Measurements from ENCODE around the gene CTSE.
"Not testable (repeated sequence)": the region's sequence is repeated elsewhere in the genome, so short reads cannot be mapped to it uniquely, and the experiment has no call there.

The CTSE gene

DNA sequence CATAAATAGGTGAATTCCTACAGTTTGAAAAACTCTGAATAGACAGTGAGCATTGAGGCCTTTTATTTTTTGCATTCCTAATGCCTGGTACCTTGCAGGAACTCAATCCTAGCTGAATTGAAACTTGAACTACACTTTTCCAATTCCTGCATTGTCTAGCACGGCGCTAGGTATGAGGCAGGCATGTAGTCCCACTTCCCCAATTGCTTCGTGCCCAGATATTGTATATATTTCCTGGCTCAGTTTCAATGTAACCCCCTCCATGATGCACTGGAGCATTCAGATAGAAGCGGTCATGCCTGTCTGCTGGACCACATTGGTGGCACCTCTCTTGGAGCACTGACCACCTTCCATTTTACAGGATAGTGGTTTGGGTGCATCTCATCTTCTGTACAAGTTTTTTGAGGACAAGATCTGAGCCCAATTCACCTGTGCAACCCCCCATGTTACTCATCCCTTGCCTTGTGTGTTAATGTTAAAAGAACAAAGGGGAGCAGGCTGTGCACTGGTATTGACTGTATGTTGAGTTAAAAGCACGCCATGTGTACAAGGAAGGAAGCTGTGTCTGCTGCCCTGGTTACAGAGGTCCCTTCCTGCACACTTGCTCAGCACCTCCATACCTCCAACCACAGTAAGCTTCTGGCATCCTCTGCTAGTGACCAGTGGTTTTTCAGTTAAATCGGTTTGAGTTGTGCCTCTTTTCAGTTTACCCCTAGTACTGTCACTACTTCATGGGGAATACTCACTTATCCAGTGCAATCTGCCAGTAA lies 10.5 kb downstream of the CTSE start:
- no peak for DNase-seq

DNA sequence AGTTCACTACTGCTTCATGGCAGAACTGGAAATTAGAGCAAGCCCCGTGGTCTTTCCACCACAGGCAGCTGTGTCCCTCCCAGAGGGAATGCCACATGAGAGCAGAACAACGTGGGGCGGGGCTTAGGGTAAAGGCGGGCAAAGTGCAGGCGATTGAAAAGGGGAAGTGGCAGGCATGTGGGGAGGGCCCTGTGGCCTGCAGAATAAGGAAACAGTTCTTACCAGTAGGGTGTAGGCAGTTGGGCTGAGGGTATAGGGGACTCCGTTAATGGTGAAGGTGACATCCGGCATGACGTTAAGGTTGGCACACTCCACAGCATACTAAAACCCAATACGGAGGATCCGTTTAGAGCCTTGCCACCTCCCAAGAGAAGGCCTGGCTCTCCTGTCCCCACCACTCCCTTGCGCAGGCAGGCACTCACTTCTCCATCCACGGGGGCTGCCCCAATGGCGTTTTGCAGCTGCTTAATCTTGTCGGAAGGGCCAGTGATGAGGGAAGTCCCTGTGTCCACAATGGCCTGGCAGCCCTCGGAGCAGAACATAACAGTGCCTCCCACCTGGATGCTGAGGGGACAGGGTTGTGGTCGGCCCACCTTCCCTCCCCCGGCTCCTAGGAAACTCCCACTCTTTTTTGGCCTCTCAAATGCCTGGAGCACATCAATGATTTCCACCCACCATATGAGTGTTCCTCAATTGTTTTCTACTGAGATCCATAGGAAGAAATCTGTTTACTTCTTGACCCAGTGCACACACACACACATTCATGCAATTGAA lies 11.4 kb downstream of the CTSE start:
- DNase-seq: peak; percentile 33

DNA sequence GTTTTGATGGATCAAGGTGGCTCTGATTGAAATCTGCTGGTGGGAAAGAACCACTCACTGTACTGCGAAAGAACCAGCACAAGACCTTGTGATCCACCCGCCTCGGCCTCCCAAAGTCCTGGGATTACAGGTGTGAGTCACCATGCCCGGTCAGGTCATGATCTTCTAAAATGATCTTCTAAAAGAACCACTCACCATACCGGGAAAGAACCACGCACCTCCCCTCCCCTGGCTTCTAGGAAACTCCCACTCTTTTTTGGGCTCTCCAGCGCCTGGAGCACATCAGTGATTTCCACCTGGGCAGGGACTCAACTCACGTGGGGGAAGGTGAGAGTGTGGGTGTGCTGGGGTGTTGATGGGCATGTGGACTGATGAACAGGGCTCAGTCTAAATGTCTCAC lies 12.6 kb downstream of the CTSE start:
- no peak for DNase-seq

DNA sequence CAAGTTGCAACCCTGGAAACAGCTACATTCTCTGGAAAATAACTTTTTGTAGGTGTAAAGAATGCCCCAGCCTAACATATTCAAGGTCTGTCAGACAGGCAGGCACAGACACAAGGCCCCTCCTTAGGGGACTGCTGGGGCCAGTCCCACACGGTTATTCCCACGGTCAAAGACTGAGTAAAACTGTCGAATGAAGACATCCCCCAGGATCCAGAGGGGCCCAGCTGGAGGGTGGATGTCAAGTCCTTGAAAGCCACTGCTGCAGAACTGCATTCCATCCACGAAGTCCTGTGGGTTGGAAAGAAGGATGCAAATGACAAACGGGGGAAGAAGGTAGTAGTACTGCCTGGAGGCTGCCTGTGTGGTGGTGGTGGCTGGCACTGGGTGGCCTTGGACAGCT lies 13.6 kb downstream of the CTSE start:
- DNase-seq: no peak

DNA sequence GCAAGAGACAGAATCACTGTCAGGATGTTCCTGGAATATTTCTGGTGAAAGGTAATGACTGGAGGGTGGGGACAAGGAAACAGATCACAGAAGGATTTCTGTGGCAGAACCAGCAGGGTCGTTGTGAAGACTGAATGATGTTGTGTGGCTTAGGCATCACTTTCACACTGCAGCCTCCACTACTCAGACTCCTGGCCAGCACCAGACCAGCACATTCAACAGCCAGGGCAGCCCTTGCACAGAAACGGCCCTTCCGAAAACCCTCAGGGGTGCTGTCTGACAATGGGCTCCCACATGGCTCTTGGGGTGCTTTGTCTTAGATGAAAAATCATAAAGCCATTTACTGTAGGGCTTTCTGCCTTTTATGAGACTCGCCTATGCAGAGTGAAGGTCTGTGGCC lies 16.7 kb downstream of the CTSE start:
- DNase-seq: no peak

DNA sequence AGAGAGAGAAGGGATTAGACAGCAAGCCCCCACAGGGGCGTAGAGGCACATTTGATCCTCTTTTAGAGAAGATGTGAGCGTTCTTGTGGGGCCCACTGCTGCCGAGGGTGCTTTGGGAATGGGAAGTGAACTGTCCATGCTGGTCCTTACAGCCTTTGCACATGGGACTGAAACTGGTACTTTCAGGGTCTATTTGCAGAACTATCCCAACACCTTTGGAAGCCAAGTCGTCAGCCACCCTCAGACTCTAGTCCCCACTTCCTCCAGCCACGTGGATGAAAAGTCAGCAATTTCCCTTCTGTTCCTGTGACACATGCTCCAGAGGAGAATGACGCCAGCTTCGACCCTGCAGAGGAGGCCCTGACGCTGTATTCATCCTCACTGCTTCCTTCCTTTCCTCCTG lies 17.9 kb downstream of the CTSE start:
- DNase-seq: no peak

DNA sequence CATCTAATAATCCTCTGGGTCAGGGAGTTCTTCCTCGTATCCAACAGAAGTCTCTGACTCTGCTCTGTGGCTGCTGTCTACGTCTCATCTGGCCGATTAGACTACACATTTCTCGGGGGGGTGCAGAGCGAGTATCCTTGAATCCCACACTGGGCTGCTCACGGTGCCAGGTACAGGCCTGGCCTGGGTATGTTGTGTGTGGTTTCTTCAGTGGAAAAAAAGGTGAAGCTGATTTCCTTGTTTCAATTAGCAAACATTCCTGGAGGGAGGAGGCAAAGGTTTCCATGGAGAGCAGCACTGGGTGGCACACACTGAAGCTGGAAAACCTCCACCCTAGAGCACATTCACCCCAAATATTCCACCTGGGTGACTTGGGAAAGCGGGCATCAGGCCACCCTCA lies 18.5 kb downstream of the CTSE start:
- no peak for DNase-seq

DNA sequence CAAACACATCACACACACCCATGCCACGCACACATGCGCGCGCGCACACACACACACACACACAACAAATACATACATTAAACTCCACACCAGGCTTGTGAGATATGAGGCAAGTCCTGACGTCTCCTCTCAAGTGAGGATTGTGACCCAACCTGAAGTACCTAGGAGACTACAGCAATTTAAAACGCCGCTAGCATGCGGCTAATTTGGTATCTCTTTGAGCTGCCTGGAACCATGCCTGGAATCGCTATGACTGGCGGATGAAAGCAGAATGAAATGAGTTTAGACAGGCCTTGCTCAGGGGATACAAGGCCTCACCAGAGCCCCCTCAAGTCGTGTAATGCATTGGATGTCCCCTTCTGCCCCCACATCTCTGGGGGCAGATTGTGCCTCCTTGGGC lies 18.9 kb downstream of the CTSE start:
- DNase-seq: no peak

DNA sequence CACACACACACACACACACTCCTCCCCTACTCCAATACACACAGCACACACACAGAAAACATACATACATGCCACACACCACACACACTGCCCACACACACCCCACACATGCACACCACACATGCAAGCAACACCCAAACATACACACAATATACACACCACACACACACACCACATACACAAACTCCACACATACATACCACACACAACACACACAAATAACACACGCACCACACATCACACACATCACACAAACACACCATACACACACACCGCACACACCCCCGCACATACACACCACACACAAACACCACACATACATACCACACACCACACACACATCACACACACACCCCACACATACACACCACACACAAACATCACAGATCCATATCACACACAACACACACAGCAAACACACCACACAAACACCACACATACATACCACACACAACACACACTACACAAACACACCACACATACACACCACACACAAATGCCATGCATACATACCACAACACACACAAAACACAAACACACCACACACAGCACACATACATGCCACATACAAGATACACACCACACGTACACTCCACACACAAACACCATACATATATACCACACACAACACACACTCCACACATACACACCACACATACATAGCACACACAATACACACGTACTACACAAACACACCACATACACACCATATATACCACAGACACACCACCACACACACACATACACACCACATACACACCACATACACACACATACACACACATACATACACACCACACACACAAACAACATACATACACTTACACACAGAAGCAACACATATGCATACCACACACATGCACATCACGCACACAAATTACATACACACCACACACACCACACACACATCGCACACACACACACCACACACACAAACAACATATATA lies 19.6 kb downstream of the CTSE start:
- DNase-seq: no peak

DNA sequence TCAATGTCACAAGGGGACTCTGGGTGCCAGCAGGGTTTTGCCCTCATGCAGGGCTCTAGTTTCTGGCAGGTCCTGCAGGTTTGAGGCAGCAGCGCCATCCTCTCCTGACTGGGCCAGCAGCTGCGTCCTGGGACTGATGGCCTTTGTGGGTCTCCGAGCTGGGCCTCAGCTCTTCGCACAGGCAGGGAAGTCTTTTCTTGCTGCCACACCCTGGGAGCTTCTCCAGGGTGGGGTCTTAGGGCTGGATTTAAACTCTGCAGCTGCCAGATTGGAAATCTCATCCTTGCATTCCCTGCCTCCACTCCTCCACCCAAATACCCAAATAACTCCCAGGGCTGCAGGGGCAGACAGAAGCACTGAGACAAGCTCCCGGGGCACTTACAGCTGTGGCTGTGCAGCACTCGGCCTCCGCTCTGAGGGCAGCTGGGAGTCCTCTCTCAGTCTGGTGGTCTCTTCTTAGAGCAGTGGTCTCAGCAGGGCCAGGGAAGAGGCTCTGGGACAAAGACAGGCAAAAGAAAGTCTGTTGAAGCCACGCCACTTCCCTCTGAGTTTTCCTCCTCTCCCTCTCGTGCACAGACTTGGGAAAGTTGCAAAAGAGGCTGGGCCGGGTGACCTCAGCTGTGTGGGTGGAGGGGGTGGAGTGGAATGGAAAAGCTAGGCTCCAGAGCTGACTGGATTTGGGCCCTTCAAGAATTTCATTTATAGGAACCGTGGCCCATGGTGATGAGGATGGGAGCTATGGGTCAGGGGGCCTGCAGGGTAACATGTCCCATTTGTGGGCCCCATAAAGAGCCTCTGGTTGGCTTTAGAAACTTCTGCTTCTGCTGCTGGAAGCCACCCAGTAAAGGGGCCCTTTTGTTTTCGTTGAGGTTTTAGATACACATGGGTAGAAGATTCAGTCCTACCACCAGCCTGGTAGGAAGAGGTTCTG lies 20.6 kb downstream of the CTSE start, which contains the start of gene RAB7B:
TSS of gene RAB7B (minus strand) at position 525 of the 931 bp plus-strand sequence. CDS start 9,260 bp downstream, outside the sequence.
- no peak for DNase-seq

DNA sequence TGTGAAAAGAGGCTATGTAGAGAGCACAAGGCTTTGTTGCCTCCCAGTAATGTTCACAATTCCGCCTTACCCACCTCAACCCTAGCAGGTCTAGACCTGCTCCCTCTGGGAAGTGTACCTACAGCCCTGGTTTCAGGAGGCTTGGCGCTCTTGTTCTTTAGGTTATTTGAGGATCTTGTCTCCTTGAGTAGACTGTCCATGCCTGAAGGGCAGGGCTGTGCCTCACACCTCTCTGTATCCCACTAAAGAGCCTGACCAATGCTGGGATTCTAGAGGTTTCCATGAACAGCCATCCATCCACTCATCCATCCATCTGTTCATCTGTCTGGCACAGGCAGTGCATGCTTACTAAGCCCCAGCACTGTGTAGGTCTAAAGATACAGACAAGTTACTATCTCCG lies 21.5 kb downstream of the CTSE start:
- no peak for DNase-seq

DNA sequence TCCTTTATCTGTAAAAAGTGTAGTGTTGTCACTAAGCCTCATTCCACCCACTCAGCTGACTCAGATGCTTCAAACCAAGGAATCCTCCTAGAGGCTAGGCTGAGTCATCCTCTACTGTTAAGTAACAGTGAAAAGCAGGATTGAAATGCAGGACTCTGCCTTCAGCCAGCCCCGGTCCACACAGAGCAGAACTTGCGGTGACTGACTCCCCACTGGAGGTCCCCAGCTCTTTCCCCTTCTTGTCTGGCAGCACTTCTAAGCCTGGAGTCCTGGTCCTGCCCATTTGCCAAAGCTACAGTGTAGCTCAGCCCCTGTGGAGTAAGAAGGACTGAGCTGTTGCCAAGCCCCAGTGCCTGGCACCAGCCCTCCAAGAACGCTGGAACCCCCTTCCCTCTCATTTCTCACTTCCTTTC lies 22.2 kb downstream of the CTSE start:
- no peak for DNase-seq

DNA sequence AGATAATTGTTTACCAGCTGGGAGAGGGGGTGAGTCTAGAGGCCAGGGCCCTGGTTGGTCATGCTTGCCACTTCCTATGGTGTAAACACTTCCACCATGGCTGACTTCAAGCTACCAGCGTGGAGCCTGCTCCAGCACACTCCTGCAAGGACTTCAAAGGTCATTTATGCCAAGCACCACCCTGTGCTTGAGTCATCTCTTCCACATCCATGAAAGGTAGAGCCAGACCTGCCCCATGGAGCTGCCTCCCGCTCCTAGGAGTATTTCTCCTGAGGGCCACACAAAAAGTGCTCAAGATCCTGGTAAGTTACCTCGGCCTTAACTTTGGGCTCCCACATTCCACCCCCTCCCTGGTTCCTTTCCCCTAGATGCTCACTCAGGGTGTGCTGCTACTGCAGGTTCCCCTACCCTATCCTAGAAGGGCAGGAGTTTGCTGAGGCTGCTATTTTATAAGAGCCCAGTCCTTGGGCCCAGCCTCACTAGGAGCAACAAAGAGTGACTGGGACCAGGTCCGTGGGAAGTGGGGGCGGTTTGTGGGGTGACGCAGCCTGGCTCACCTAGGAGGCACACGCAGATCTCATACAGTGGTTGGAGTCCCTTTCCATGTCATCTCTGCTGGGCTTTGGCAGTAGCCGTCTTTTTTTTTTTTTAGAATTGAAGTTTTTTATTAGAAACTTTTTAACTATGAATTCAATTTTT lies 22.9 kb downstream of the CTSE start:
- DNase-seq: no peak

DNA sequence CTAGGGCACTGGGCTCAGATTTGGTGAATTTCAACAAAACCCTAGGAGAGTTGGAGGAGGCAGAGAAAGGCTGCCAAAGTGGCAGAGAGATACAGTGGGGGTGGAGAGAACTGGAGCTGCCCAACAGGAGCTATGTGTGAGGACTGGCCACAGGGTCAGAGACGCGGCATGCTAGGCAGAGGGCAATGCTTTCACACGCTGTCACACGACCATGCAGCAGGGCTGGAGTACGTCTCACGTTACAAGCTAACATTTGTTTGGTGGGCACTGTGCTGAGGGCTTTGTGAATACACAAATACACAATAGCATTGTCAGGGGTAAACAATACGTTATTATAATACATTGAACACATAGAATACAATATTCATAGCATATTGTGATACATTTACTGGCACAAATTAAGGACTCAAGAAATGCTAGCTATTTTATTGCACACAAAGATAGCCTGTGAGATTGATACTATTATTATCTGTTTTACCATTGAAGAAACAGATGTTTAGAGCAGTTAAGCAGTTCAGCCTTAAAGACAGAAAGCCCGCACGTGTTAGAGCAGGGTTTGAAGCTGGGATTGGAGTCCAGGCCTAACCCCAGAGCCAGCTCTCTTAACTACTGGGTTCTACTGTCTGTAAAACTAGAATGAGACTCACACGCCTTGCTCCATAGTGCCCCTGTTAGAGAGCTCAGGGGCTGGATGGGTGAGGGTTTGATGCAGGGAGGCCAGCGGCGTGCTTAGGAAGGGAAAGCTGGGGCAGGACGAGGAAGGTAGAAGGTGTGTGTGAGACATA lies 25.0 kb downstream of the CTSE start:
- peak; percentile 64 for DNase-seq

DNA sequence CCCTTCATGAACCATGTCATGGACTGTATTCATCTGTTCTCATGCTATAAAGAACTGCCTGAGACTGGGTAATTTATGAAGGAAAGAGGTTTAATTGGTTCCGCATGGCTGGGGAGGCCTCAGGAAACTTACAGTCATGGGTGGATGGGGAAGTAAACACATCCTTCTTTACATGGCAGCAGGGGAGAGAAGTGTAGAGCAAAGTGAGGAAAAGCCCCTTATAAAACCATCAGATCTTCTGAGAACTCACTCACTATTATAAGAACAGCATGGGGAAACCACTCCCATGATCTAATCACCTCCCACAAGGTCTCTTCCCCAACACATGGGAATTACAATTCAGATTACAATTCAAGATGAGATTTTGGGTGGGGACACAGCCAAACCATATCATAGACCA lies 27.1 kb downstream of the CTSE start:
- DNase-seq: not testable (repeated sequence)

DNA sequence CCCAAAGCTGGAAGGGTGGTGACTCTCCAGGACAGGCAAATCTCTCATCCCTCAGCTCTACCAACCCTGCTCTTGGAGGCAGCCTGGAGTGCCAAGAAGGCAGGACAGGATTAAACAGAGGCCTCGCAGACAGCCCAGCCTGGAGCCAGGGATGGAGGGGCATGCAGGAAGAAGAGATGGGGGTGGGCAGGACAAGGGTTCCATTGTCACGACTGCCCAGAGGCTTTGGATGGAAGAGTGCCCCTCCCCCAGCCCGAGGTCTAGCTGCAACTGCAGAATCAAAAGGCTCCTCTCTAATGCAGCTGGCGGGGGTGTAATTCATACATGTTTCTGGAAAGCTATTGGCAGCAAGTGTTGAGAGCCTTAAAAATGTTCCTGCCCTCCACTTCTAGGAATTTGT lies 29.3 kb downstream of the CTSE start:
- peak; percentile 92 for DNase-seq

DNA sequence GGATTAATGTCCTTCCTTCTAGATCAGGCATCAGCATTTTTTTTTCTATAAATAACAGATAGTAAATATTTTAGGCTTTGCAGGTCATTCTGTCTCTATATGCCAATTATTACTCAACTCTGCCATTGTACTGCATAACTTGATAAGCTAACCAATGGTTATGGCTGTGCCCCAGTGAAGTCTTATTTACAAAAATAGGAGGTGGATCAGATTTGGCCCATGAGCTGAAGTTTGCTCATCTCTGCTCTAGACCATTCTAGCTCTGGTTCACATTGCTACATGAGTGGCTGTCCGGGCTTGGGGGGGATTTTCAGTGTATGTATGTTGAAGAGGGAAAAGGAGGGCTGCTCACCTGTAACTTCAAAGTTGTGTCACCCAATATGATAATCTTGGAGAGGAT lies 30.6 kb downstream of the CTSE start:
- no peak for DNase-seq

DNA sequence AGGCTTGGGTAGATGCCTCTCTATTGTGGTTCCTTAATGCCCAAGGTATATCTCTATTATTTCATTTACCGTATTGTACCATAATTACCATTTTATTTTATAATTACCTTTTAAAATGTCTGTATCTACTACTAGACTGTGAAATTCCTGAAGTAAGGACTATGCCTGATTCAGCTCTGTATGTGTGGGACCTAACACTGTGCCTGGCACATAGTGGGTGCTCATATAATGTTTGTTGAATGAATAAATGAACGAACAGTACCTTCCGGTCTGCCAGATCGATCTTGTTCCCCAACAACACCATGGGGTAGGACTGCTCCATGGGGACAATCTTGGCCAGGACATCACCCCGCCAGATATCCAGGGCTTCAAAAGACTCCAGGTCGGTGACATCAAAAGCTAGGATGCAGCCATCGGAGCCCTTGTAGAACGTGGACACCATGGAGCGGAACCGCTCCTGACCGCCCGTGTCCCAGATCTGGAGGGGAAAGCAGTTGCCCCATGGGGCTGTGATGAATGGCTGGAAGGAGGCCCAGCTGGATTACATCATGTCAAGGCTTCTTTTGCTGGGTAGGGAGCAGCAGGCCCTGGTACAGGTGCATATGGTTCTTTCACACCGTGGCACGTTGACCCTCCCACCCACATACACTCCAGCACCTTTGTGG lies 31.3 kb downstream of the CTSE start:
- no peak for DNase-seq

DNA sequence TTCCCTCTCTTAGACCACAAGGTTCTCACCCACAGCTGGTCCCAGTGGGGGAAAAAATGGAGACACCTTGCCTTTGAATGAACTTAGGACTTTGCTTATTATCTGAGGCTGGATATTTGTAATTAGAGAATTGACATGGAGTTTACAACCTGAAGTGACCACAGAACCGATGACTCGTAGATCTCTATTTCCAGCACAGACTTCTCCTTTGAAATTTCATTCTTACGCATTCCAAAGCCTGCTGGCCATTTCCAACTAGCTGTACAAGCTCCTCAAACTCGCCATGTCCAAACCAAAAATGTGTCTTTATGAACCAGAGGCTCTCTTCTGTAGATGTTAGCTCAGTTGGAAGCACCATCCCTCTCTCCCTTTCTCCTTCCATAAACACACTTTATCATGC lies 32.5 kb downstream of the CTSE start:
- no peak for DNase-seq

DNA sequence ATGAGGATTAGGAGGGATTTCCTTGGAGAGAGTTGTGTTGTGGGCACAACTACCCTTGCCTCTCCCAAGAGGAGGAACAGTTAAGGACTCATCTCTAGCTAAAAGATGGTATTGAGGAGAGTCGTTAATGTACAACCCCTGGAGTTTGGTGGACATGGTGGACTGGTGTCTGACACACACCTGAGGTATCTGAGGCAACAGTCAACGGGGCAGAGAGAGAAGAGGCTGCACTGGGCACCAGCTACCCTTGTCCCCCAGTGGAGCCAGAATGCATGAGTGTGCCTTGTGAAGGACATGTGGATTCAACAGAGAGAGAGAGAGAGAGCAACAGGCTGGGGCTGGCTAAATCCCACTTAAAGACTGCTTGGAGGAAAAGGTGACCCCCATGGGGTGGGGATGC lies 33.5 kb downstream of the CTSE start:
- DNase-seq: no peak
